PC-3 (cell line): ENCODE data around the gene RUBCN. TPM values are rescaled to one million over a fixed set of nuclear protein-coding genes. Genes with fewer than 3 reads are reported as not detected.

Source experiments
- ATAC-seq: fragments of 200-7000 bp; cut with Tn5 transposase; 2 replicates; pipeline ENCODE4 v1.9.1; 2020; ENCODE audit warnings: mild to moderate bottlenecking, moderate library complexity
- BruUV-seq: library from RNA; stranded (reverse); fragments of 400-500 nt; replicated peaks from 2 replicates; lab custom pipeline; 2021; lab: Mats Ljungman, UMichigan
- CTCF ChIA-PET: fragments of 300-600 bp; sonication (Branson Sonifier 250); formaldehyde crosslinking; loops from one replicate; lab custom pipeline; 2022; ENCODE audit warnings: antibody characterized with exemption; lab: Charles Lee
- POLR2A ChIA-PET: fragments of 300-600 bp; sonication (Branson Sonifier 250); formaldehyde crosslinking; loops from one replicate; lab custom pipeline; 2022; ENCODE audit warnings: antibody characterized with exemption; ENCODE audit not compliant: unreplicated experiment; lab: Charles Lee
- DNase-seq: peaks from one replicate; pipeline ENCODE4 v3.0.0-alpha.2; 2015
- H2AFZ ChIP-seq: fragments of 300-600 bp; sonication (generic); 2 replicates; pipeline ENCODE4 v1.6.0; 2016; ENCODE audit warnings: antibody characterized with exemption, low read length
- H3F3A ChIP-seq: fragments of 300-600 bp; sonication (generic); one replicate; pipeline ENCODE4 v1.6.0; 2017; ENCODE audit warnings: antibody characterized with exemption, low read length, control low read depth, mild to moderate bottlenecking; ENCODE audit not compliant: unreplicated experiment
- H3K27ac ChIP-seq: fragments of 300-600 bp; sonication (generic); 2 replicates; pipeline ENCODE4 v1.5.1; 2016; ENCODE audit warnings: mild to moderate bottlenecking, low read length
- H3K27me3 ChIP-seq: fragments of 300-600 bp; sonication (generic); 2 replicates; pipeline ENCODE4 v1.6.1; 2016; ENCODE audit warnings: low read length, mixed read lengths
- H3K36me3 ChIP-seq: fragments of 300-600 bp; sonication (generic); 2 replicates; pipeline ENCODE4 v1.6.1; 2016; ENCODE audit warnings: low read depth, mixed run types, low read length, mixed read lengths
- H3K4me1 ChIP-seq: fragments of 300-600 bp; sonication (generic); 2 replicates; pipeline ENCODE4 v1.5.1; 2016; ENCODE audit warnings: low read length; ENCODE audit not compliant: insufficient read depth
- H3K4me2 ChIP-seq: fragments of 300-600 bp; sonication (generic); 2 replicates; pipeline ENCODE4 v1.6.0; 2016; ENCODE audit warnings: low read length
- H3K4me3 ChIP-seq: fragments of 300-600 bp; sonication (generic); 2 replicates; pipeline ENCODE4 v1.5.1; 2016; ENCODE audit warnings: mild to moderate bottlenecking, low read length, mixed read lengths
- H3K79me2 ChIP-seq: fragments of 300-600 bp; sonication (generic); 2 replicates; pipeline ENCODE4 v1.6.1; 2017; ENCODE audit warnings: low read length, mixed read lengths
- H3K9ac ChIP-seq: fragments of 300-600 bp; sonication (generic); 2 replicates; pipeline ENCODE4 v1.6.0; 2016; ENCODE audit warnings: mild to moderate bottlenecking, low read length
- H3K9me2 ChIP-seq: fragments of 300-600 bp; sonication (generic); replicated peaks from 2 replicates; pipeline ENCODE4 v1.6.1; 2016; ENCODE audit warnings: mixed run types, low read length, mixed read lengths
- H3K9me3 ChIP-seq: fragments of 300-600 bp; sonication (generic); 2 replicates; pipeline ENCODE4 v1.6.1; 2016; ENCODE audit warnings: low read length, mixed read lengths
- H4K20me1 ChIP-seq: fragments of 300-600 bp; sonication (generic); 2 replicates; pipeline ENCODE4 v1.6.1; 2016; ENCODE audit warnings: low read length, mixed read lengths
- CTCF ChIP-seq: fragments of 300-600 bp; sonication (generic); conservative IDR thresholded peaks from 2 replicates; pipeline ENCODE4 v1.5.1; 2017; ENCODE audit warnings: antibody characterized with exemption, low read depth, mild to moderate bottlenecking, low read length
- EZH2 ChIP-seq: fragments of 300-600 bp; sonication (generic); IDR thresholded peaks from one replicate; pipeline ENCODE4 v1.6.1; 2017; ENCODE audit warnings: antibody characterized with exemption, mild to moderate bottlenecking, low read length; ENCODE audit not compliant: unreplicated experiment
- EZH2phosphoT487 ChIP-seq: fragments of 300-600 bp; sonication (generic); IDR thresholded peaks from 2 replicates; pipeline ENCODE4 v1.6.1; 2018; ENCODE audit warnings: mild to moderate bottlenecking, antibody characterized with exemption, low read length, borderline replicate concordance
- intact Hi-C: fragments of 100-400 bp; cut with micrococcal nuclease; formaldehyde crosslinking; loops from 2 replicates; pipeline ENCODE4 v1.9.0; 2023
- total RNA-seq: library from RNA; depleted of rRNA; stranded (reverse); fragments of >200 nt; gene quantifications from 2 replicates; pipeline ENCODE4 v1.2.3, GENCODE V29; 2014

Gene RUBCN
- total RNA-seq, 1 experiment from 2014 or later, result 24.5 TPM

GRCh38 chr3:197782230-197782629, 45.5 kb upstream of the RUBCN start:
- Histone ChIP-seq H3K9me3 (no peaks in the 10 kb centered on the region), H3K27me3 (no peaks in the 10 kb centered on the region), H3K4me3 (no peak overlapping the region), H3K4me2 (no peak overlapping the region), H3K27ac (no peak overlapping the region), H3K9me2 (no peaks in the 10 kb centered on the region), H3F3A (no peaks in the 10 kb centered on the region), H3K9ac (no peak overlapping the region), H3K79me2 (no peaks in the 10 kb centered on the region), H3K4me1 (peaks cover 2% of the 10 kb centered on the region), H3K36me3 (peaks cover 40% of the 10 kb centered on the region), H2AFZ (no peak overlapping the region), H4K20me1 (0 out of 2 replicates have a peak, but pooled peaks cover 6% of the 10 kb centered on the region)
- TSS peak; percentile 40 for BruUV-seq
- POLR2A ChIA-PET, result no interaction called here
- no peak for ATAC-seq
- no peak for DNase-seq
- CTCF ChIA-PET, result no interaction called here
- TF ChIP-seq CTCF, result no peak
- TF ChIP-seq EZH2, result no peak
- no peak for TF ChIP-seq EZH2phosphoT487
- intact Hi-C loops, result no loop called here

- no peaks in the 10 kb centered on the region for H3K27me3 ChIP-seq
- no peaks in the 10 kb centered on the region for H4K20me1 ChIP-seq
- POLR2A ChIA-PET, result no interaction called here
- no peaks in the 10 kb centered on the region for H3K79me2 ChIP-seq
- intact Hi-C loops, result no loop called here
- no peak overlapping the region for H3K9ac ChIP-seq
- H3K36me3 ChIP-seq, result peaks cover 46% of the 10 kb centered on the region
- BruUV-seq, result no TSS peak
- no peak overlapping the region for H3K4me3 ChIP-seq
- DNase-seq (no peak), ATAC-seq (no peak)
- H3K4me1 ChIP-seq, result no peaks in the 10 kb centered on the region
- no peak overlapping the region for H3K4me2 ChIP-seq
- no peaks in the 10 kb centered on the region for H3K9me2 ChIP-seq
- TF ChIP-seq EZH2 (no peak), CTCF (no peak), EZH2phosphoT487 (no peak)
- CTCF ChIA-PET, result no interaction called here
- H3F3A ChIP-seq, result no peaks in the 10 kb centered on the region
- no peak overlapping the region for H2AFZ ChIP-seq
- H3K9me3 ChIP-seq, result no peaks in the 10 kb centered on the region
- no peak overlapping the region for H3K27ac ChIP-seq
Measured at GRCh38 chr3:197775317-197775716, 38.6 kb upstream of the RUBCN start.

GRCh38 chr3:197761784-197762183, 25.1 kb upstream of the RUBCN start:
- H3K9me3 ChIP-seq, result no peaks in the 10 kb centered on the region
- H3K9me2 ChIP-seq, result no peaks in the 10 kb centered on the region
- DNase-seq (no peak), ATAC-seq (no peak)
- H3K36me3 ChIP-seq, result peaks cover 37% of the 10 kb centered on the region
- no peak overlapping the region for H3K4me2 ChIP-seq
- BruUV-seq, result no TSS peak
- no peak for TF ChIP-seq EZH2phosphoT487
- no peak for TF ChIP-seq EZH2
- POLR2A ChIA-PET, result interaction anchor here (0.6 kb wide), 1 partner anchor 36 kb away, joined by 3 read pairs; no protein-coding TSS in a partner anchor
- H3K27me3 ChIP-seq, result no peaks in the 10 kb centered on the region
- H3K4me3 ChIP-seq, result no peak overlapping the region
- H3F3A ChIP-seq, result no peaks in the 10 kb centered on the region
- H2AFZ ChIP-seq, result no peak overlapping the region
- intact Hi-C loops, result no loop called here
- H3K4me1 ChIP-seq, result no peaks in the 10 kb centered on the region
- 0 out of 2 replicates have a peak, but pooled peaks cover 3% of the 10 kb centered on the region for H4K20me1 ChIP-seq
- CTCF ChIA-PET, result no interaction called here
- H3K9ac ChIP-seq, result no peak overlapping the region
- H3K79me2 ChIP-seq, result peaks cover 18% of the 10 kb centered on the region
- H3K27ac ChIP-seq, result no peak overlapping the region
